Coronary artery (tissue), 2 donors: ENCODE measurements around the gene KIAA0753.

Experiments
- DNase-seq: peaks from one replicate; pipeline ENCODE4 v3.0.0-alpha.2; 2017; ENCODE audit warnings: low spot score
- H3K27ac ChIP-seq, 2 donors: fragments of 200-600 bp; sonication (generic); one replicate each; pipeline ENCODE4 v1.5.1; 2016 to 2019
- H3K4me3 ChIP-seq: fragments of 200-600 bp; sonication (generic); 2 replicates; pipeline ENCODE4 v1.5.1; 2016; ENCODE audit warnings: mild to moderate bottlenecking, moderate library complexity
- TF ChIP-seq, protein P1 (sequence below): fragments of 200-600 bp; sonication (generic); IDR thresholded peaks from one replicate; pipeline ENCODE4 v1.5.1; 2019; ENCODE audit warnings: antibody characterized with exemption

The KIAA0753 gene

DNA sequence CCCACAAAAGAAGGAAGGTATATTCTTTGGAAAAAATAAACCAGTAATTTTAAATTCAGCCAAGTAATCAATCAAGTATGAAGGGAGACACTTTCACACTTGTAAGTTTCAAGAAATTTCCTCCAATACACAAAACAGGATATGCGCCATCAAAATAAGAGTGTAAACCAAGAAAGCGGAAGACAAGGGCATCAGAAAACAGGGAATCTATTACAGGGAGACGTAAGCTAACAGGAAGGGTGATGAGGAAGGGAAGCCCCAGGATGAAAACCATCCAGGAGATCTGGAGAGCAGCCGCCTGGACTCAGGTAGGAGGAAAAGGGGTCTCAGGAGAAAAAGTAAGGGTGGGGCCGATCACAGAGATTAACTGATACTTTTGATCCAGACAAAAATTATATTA lies 52.3 kb downstream of the KIAA0753 start:
- no peak overlapping the region for H3K27ac ChIP-seq
- TF ChIP-seq, protein P1, sequence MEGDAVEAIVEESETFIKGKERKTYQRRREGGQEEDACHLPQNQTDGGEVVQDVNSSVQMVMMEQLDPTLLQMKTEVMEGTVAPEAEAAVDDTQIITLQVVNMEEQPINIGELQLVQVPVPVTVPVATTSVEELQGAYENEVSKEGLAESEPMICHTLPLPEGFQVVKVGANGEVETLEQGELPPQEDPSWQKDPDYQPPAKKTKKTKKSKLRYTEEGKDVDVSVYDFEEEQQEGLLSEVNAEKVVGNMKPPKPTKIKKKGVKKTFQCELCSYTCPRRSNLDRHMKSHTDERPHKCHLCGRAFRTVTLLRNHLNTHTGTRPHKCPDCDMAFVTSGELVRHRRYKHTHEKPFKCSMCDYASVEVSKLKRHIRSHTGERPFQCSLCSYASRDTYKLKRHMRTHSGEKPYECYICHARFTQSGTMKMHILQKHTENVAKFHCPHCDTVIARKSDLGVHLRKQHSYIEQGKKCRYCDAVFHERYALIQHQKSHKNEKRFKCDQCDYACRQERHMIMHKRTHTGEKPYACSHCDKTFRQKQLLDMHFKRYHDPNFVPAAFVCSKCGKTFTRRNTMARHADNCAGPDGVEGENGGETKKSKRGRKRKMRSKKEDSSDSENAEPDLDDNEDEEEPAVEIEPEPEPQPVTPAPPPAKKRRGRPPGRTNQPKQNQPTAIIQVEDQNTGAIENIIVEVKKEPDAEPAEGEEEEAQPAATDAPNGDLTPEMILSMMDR, result no peak
- no peak for DNase-seq
- no peak overlapping the region for H3K4me3 ChIP-seq

DNA sequence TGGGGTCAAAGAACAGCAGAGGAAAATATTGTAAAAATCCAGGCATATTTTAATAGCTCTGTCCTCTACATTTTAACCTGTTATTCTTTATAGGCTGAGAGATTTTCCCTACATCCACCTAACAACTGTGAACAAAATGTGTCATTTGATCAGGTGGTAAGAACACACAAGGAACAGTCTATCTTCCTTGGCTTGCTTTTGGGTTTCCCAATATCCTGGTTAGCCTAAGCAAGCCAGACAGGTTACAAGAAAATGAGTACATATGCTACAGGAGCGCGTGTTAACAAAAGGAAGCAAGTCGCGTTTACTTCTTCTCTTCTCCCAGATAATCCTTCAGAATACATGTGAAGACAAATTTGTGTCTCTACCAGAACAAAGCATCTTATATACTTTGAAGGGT lies 53.2 kb downstream of the KIAA0753 start:
- Histone ChIP-seq H3K27ac (no peak overlapping the region), H3K4me3 (no peak overlapping the region)
- DNase-seq, result no peak
- TF ChIP-seq, protein P1, result no peak

DNA sequence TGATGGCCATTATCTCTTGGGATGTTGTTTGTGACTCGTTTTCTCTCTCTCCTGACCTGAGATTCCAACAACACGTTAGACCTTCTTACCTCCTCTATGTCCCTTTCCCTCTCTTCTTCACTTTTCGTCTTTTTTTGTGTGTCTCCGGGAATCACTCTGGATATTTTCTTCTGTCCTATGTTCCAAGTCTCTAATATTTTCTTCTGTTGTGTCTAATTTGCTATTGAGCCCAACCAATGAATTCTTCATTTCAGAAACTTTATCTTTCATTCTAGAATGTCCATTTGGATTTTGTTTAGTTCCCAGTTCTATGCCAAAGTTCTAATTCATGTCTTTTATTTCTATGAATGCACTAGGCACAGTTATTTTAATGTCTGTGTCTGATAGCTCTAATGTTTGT lies 57.1 kb downstream of the KIAA0753 start:
- no peak for DNase-seq
- no peak overlapping the region for H3K4me3 ChIP-seq
- no peak overlapping the region for H3K27ac ChIP-seq
- TF ChIP-seq, protein P1, result no peak

DNA sequence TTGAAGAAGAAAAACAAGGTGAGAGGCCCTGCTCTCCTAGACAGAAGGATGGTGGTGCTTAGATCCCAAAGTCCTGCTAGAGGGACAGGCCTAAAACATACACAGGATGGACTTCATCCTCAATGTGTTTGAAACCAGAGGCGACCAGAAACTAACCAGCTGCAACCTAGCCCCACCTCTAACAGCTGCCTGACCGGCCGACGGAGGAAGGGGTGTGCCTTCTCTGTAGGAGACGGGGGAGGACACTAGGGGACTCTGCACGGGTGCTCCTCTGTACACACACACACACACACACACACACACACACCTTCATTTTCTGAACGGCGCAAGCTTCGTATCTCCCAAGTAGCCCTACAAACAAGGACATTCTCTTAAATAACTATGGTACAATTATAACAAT lies 59.9 kb downstream of the KIAA0753 start:
- Histone ChIP-seq H3K27ac (no peak overlapping the region), H3K4me3 (no peak overlapping the region)
- DNase-seq, result no peak
- TF ChIP-seq, protein P1, result no peak

DNA sequence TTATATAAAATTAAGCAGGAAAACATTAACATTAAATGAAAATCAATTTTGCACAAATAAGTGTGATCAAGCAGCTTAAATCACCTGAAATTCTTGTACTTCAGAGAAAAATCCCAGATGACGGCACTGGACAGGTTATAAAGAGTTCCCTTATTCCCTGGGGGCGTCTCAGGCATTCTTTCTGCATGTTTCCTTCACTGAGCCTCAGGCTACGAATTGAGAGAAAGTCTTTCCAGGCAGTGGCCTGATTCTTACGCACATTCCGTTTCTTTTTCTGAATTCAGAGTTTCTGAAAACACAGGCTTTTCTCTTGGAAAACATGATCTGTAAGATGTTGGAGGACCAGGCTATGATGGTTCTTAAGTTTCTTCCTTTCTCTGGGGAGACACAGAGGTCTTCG lies 62.0 kb downstream of the KIAA0753 start:
- Histone ChIP-seq H3K4me3 (no peak overlapping the region), H3K27ac (no peak overlapping the region)
- TF ChIP-seq, protein P1, result no peak
- no peak for DNase-seq

DNA sequence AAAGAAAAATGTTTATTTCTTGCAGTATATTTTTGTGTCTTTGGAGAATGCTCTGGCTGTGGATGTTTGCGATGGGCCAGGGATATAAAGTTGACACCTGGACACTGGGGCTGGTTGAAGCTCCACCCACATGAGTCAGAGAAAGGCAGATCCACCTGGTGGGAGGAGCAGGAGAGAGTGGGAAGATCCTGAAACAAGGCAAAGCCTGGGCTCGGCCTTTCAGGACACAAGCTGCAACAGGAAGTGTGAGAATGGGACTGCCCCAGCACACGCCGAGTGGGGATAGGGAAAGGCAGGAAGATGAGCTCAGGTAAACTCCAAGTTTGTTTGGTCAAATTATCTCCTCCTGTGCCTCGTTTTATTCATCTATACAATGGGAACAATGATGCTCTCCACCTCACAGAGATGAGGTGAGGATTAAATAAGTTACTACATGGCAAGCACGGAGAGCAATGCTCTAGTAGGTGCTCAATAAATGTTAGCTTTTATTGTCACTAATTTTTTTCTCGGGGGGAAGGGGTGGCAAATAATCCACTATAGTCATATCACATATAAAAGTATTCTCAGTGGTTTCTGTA lies 62.7 kb downstream of the KIAA0753 start:
- DNase-seq, result no peak
- Histone ChIP-seq H3K27ac (no peak overlapping the region), H3K4me3 (no peak overlapping the region)
- TF ChIP-seq, protein P1, result no peak

DNA sequence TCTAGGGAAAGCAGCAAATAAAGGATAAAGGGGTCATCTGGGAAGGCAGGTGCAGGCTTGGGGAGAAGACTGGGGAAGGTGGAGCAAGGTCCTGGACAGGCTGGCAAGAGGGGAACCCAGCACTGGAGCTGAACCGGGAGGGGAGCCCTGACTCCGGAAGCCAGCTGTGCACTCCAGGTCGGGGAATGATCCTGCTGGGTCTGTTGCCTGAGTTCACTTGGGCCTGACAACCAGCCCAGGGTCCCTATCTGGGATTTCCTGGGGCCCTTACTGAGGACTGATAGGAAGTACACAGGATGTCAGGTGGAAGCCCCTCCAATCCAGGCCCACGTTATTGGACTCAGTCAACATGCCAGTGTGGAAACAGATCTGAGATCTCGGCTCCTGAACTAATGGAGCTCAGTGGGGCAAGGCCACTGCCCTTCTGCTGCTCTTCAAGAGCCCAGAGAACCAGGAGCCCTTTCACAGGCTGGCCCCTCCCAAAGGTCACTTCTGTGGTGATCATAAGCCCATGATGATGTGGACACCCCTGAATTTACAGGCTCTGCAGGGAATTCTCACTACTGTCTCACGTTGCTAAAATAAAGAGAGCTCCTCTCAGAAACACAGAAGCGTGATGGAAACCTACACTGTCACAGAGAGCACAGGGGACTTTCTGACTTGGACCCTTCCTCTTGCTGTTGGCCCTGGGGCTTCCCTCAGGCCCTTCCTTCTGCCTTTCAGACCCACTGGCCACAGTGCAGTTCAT lies 64.3 kb downstream of the KIAA0753 start:
- no peak overlapping the region for H3K27ac ChIP-seq
- H3K4me3 ChIP-seq, result no peak overlapping the region
- DNase-seq, result no peak
- TF ChIP-seq, protein P1, result no peak
